ENCODE data around the gene SELP.

The SELP gene

GRCh38 chr1:169576241-169576934 lies 53.5 kb downstream of the SELP start:
- no peak for DNase-seq (ENCODE audit: low spot score)

- no peak for DNase-seq (ENCODE audit: low spot score)
Measured at GRCh38 chr1:169574336-169574735, 55.6 kb downstream of the SELP start.

- no peak for DNase-seq (ENCODE audit: low spot score)
Measured at GRCh38 chr1:169572187-169572586, 57.7 kb downstream of the SELP start.

- DNase-seq (ENCODE audit: low spot score): no peak
Measured at GRCh38 chr1:169571450-169571849, 58.5 kb downstream of the SELP start.

- DNase-seq (ENCODE audit: low spot score): no peak
Measured at GRCh38 chr1:169570172-169570574, 59.8 kb downstream of the SELP start.

GRCh38 chr1:169568497-169568896 lies 61.4 kb downstream of the SELP start:
- DNase-seq (ENCODE audit: low spot score): no peak

GRCh38 chr1:169565335-169566271 lies 64.3 kb downstream of the SELP start:
- no peak for DNase-seq (ENCODE audit: low spot score)

- no peak for DNase-seq (ENCODE audit: low spot score)
Measured at GRCh38 chr1:169563650-169564049, 66.3 kb downstream of the SELP start.

- DNase-seq (ENCODE audit: low spot score): no peak
Measured at GRCh38 chr1:169563019-169563615, 66.8 kb downstream of the SELP start.

GRCh38 chr1:169561692-169562091 lies 68.2 kb downstream of the SELP start:
- DNase-seq (ENCODE audit: low spot score): no peak

- DNase-seq (ENCODE audit: low spot score): no peak
Measured at GRCh38 chr1:169557131-169557530, 72.8 kb downstream of the SELP start.

- peak; percentile 68 for DNase-seq (ENCODE audit: low spot score)
Measured at GRCh38 chr1:169550294-169550693, 79.6 kb downstream of the SELP start.

GRCh38 chr1:169548282-169548681 lies 81.6 kb downstream of the SELP start:
- DNase-seq (ENCODE audit: low spot score): no peak

GRCh38 chr1:169546087-169546995 lies 83.6 kb downstream of the SELP start:
- peak; percentile 80 for DNase-seq (ENCODE audit: low spot score)

- DNase-seq (ENCODE audit: low spot score): no peak
Measured at GRCh38 chr1:169545472-169545871, 84.5 kb downstream of the SELP start.

GRCh38 chr1:169538998-169539871 lies 90.7 kb downstream of the SELP start:
- peak; percentile 55 for DNase-seq (ENCODE audit: low spot score)

Data from RKO (cell line).